SK-N-SH (cell line): ENCODE data around the gene NFXL1.

Experiments used
- CTCF ChIP-seq: fragments of 200-600 bp; sonication (generic); IDR thresholded peaks from 2 replicates; pipeline ENCODE4 v1.6.1; 2017; ENCODE audit warnings: antibody characterized with exemption, mild to moderate bottlenecking, moderate library complexity
- FOXJ3 ChIP-seq: sonication (generic); formaldehyde crosslinking; IDR thresholded peaks from 2 replicates; pipeline ENCODE4 v1.5.1; 2020; ENCODE audit warnings: mild to moderate bottlenecking, missing genetic modification reagents
- RXRA ChIP-seq: IDR thresholded peaks from 2 replicates; pipeline ENCODE4 v1.4.0; 2012; ENCODE audit warnings: low read depth, mild to moderate bottlenecking, borderline replicate concordance

DNA sequence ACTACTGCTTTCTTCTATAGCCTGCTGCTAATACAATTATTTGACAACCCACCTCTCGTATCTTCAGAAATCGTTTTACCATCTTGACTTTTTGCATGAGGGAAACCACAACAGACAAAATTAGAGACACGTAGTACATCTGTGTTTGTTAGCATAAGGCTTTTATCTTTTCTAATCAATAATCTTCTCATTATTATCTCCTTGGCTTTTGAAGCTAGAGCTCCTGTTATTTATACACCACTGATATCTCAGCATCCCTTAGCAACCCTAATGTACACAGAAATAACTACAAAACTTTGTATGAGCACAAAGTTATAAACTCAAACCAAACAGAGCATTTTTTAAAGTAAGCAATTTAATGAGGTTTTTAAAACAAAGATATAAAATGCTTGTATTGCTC lies 116.2 kb downstream of the NFXL1 start:
- TF ChIP-seq FOXJ3 (CRISPR knock-in tag) (no peak), RXRA (no peak), CTCF (no peak)
